ENCODE results near the gene TOMM34. TPM values are rescaled to one million over a fixed set of nuclear protein-coding genes. Genes with fewer than 3 reads are reported as not detected.

Gene TOMM34
- polyA plus RNA-seq, 3 donors, result 38.7 to 43.0 (median 41.7) TPM

- DNase-seq, result no peak
Observed at GRCh38 chr20:44900231-44900854, 59.9 kb downstream of the TOMM34 start.

GRCh38 chr20:44897133-44897532 is 63.1 kb downstream of the TOMM34 start:
- no peak for DNase-seq

- no peak for DNase-seq
Observed at GRCh38 chr20:44896583-44896982, 63.6 kb downstream of the TOMM34 start.

GRCh38 chr20:44894959-44895358 is 65.2 kb downstream of the TOMM34 start:
- no peak for DNase-seq

Other genes with a start within 250 kb of the TOMM34 start
- under 1 TPM; 0.10 to 0.22 (median 0.13) TPM for gene CCN5, start 245.0 kb downstream of the TOMM34 start, polyA plus RNA-seq (ENCODE audit: insufficient read length in 3 of 3)
- gene KCNK15, start 214.5 kb downstream of the TOMM34 start, polyA plus RNA-seq (ENCODE audit: insufficient read length in 3 of 3), result under 1 TPM in 2 of 3 donors, not detected in 1; 0.09 TPM
- gene RIMS4, start 149.9 kb downstream of the TOMM34 start, polyA plus RNA-seq (ENCODE audit: insufficient read length in 3 of 3), result 1 to 10 TPM in 1 of 3 donors, under 1 TPM in 2; 0.37 to 1.0 (median 0.70) TPM
- 100 to 1,000 TPM; 192 to 213 (median 197) TPM for gene YWHAB, start 74.7 kb downstream of the TOMM34 start, polyA plus RNA-seq (ENCODE audit: insufficient read length in 3 of 3)
- 100 to 1,000 TPM in 1 of 3 donors, 10 to 100 TPM in 2; 44.8 to 112 (median 94.8) TPM for gene PABPC1L, start 50.3 kb downstream of the TOMM34 start, polyA plus RNA-seq (ENCODE audit: insufficient read length in 3 of 3)
- 10 to 100 TPM; 14.8 to 20.7 (median 20.5) TPM for gene STK4, start 6.1 kb upstream of the TOMM34 start, polyA plus RNA-seq (ENCODE audit: insufficient read length in 3 of 3)
- under 1 TPM; 0.43 to 0.77 (median 0.55) TPM for gene KCNS1, start 140.7 kb upstream of the TOMM34 start, polyA plus RNA-seq (ENCODE audit: insufficient read length in 3 of 3)
- not detected for gene WFDC5, start 154.8 kb upstream of the TOMM34 start, polyA plus RNA-seq (ENCODE audit: insufficient read length in 3 of 3)
- not detected for gene WFDC12, start 164.1 kb upstream of the TOMM34 start, polyA plus RNA-seq (ENCODE audit: insufficient read length in 3 of 3)
- not detected for gene PI3, start 214.5 kb upstream of the TOMM34 start, polyA plus RNA-seq (ENCODE audit: insufficient read length in 3 of 3)
- gene SEMG1, start 246.6 kb upstream of the TOMM34 start, polyA plus RNA-seq (ENCODE audit: insufficient read length in 3 of 3), result under 1 TPM in 1 of 3 donors, not detected in 2; 0.16 TPM

Measured in renal pelvis (tissue), 4 donors.